K562 (cell line): ENCODE measurements around the gene DTNBP1. TPM values are rescaled to one million over a fixed set of nuclear protein-coding genes. Genes with fewer than 3 reads are reported as not detected.

Experiments
- ATAC-seq: fragments of 200-7000 bp; cut with Tn5 transposase; 3 replicates; pipeline ENCODE4 v1.9.1; 2020; ENCODE audit warnings: moderate library complexity
- BruUV-seq: library from RNA; stranded (reverse); fragments of 400-500 nt; replicated peaks from 2 replicates; lab custom pipeline; 2021; lab: Mats Ljungman, UMichigan
- CTCF ChIA-PET: fragments of 300-600 bp; formaldehyde crosslinking; extraction: SDS; loops from one replicate; lab custom pipeline; 2021; ENCODE audit warnings: low intra/inter-chr PET ratio; lab: Yijun Ruan, JAX
- POLR2A ChIA-PET: fragments of 300-600, 350-650 bp; sonication (Branson Sonifier 250); formaldehyde crosslinking; extraction: SDS; loops from one replicate; lab custom pipeline; 2021; ENCODE audit warnings: antibody characterized with exemption, inconsistent platforms; lab: Yijun Ruan, JAX
- DNase-seq, 4 experiments: peaks; one replicate each; pipeline versions ENCODE4 v3.0.0 to v3.0.0-alpha.2; 2011 to 2018; ENCODE audit warnings: low spot score in 3 of 4, mixed read lengths in 3 of 4; ENCODE audit errors: extremely low read depth in 1 of 4
- FAIRE-seq: peaks from 2 replicates; lab custom pipeline; 2011; peaks lifted over from hg19 to GRCh38; lab: Jason Lieb, UNC
- H2AFZ ChIP-seq: 2 replicates; pipeline ENCODE4 v1.6.0; 2011; ENCODE audit warnings: low read depth, low read length, control low read depth, inconsistent platforms
- H3K27ac ChIP-seq: fragments of 200-600 bp; 3 replicates; pipeline ENCODE4 v1.8.0; 2011; ENCODE audit warnings: low read depth, mild to moderate bottlenecking, control low read depth, inconsistent platforms, low read length, moderate library complexity, mixed read lengths; ENCODE audit errors: extremely low read depth
- H3K27me3 ChIP-seq, 2 experiments: fragments of 300-600 bp in 1 of 2; 2 replicates in 1 of 2; 3 replicates in 1 of 2; pipeline versions ENCODE4 v1.6.0 to v1.8.0; 2011; ENCODE audit warnings: inconsistent platforms in 2 of 2, low read length in 2 of 2, mild to moderate bottlenecking in 1 of 2, mixed read lengths in 1 of 2, moderate library complexity in 1 of 2; ENCODE audit not compliant: control insufficient read depth in 2 of 2, insufficient read depth in 2 of 2
- H3K36me3 ChIP-seq: fragments of 300-600 bp; 3 replicates; pipeline ENCODE4 v1.8.0; 2011; ENCODE audit warnings: mild to moderate bottlenecking, low read length, inconsistent platforms; ENCODE audit not compliant: control insufficient read depth, insufficient read depth
- H3K4me1 ChIP-seq, 2 experiments: fragments of 200-600 bp in 1 of 2; replicated peaks in 1 of 2; 2 replicates in 1 of 2; 3 replicates in 1 of 2; pipeline versions ENCODE4 v1.5.1 to v1.8.0; 2011; ENCODE audit warnings: inconsistent platforms in 2 of 2, low read length in 2 of 2, mild to moderate bottlenecking in 1 of 2, mixed read lengths in 1 of 2, moderate library complexity in 1 of 2; ENCODE audit not compliant: control insufficient read depth in 2 of 2, insufficient read depth in 2 of 2
- H3K4me2 ChIP-seq: 2 replicates; pipeline ENCODE4 v1.6.1; 2011; ENCODE audit warnings: low read length, control low read depth, inconsistent platforms, mixed read lengths; ENCODE audit not compliant: insufficient read depth
- H3K4me3 ChIP-seq: fragments of 200-600 bp; sonication (generic), shearing (Covaris generic); 2 replicates; pipeline ENCODE4 v1.5.1; 2016; ENCODE audit warnings: control low read depth, inconsistent platforms
- H3K79me2 ChIP-seq: fragments of 200-600 bp; 3 replicates; pipeline ENCODE4 v1.8.0; 2011; ENCODE audit warnings: low read length, inconsistent platforms; ENCODE audit not compliant: control insufficient read depth, insufficient read depth
- H3K9ac ChIP-seq, 2 experiments: 2 replicates each; pipeline versions ENCODE4 v1.6.0 to v1.6.1; 2011; ENCODE audit warnings: low read depth in 2 of 2, low read length in 2 of 2, control low read depth in 1 of 2, inconsistent platforms in 1 of 2, mild to moderate bottlenecking in 1 of 2, mixed read lengths in 1 of 2; ENCODE audit not compliant: insufficient read depth in 1 of 2
- H3K9me1 ChIP-seq: one replicate; pipeline ENCODE4 v1.6.0; 2011; ENCODE audit warnings: inconsistent platforms, mild to moderate bottlenecking, low read length, moderate library complexity; ENCODE audit not compliant: control insufficient read depth, insufficient read depth
- H3K9me3 ChIP-seq: replicated peaks from 2 replicates; pipeline ENCODE4 v1.5.1; 2011; ENCODE audit warnings: low read depth, low read length, inconsistent platforms; ENCODE audit not compliant: control insufficient read depth, insufficient read depth
- H4K20me1 ChIP-seq: replicated peaks from 2 replicates; pipeline ENCODE4 v1.6.1; 2011; ENCODE audit warnings: low read length, inconsistent platforms, mixed read lengths; ENCODE audit not compliant: control insufficient read depth, insufficient read depth
- E4F1 ChIP-seq: fragments of 250-450 bp; sonication (Bioruptor Pico); IDR thresholded peaks from 2 replicates; pipeline ENCODE4 v1.5.0; 2021; ENCODE audit warnings: mild to moderate bottlenecking, borderline replicate concordance
- ELF2 ChIP-seq: fragments of 250-450 bp; sonication (Bioruptor Pico); IDR thresholded peaks from 2 replicates; pipeline ENCODE4 v1.5.0; 2021; ENCODE audit warnings: mild to moderate bottlenecking
- GABPB1 ChIP-seq: sonication (generic); formaldehyde crosslinking; IDR thresholded peaks from 2 replicates; pipeline ENCODE4 v1.8.0; 2022; ENCODE audit warnings: mild to moderate bottlenecking, missing genetic modification reagents
- GATAD2A ChIP-seq: fragments of 450-650 bp; IDR thresholded peaks from 2 replicates; pipeline ENCODE4 v1.6.1; 2017
- ID3 ChIP-seq, 2 experiments: fragments of 250-450 bp in 1 of 2; fragments of 450-650 bp in 1 of 2; sonication (Bioruptor Pico) in 1 of 2; IDR thresholded peaks; 2 replicates each; pipeline versions ENCODE4 v1.6.1 to v1.8.0; 2016 to 2021; ENCODE audit warnings: mild to moderate bottlenecking in 2 of 2, moderate library complexity in 2 of 2, missing compliant biosample characterization in 1 of 2, missing genetic modification characterization in 1 of 2
- NEUROD1 ChIP-seq: fragments of 150-350 bp; IDR thresholded peaks from 2 replicates; pipeline ENCODE4 v1.6.1; 2014; ENCODE audit warnings: borderline replicate concordance, low read length, low read depth; ENCODE audit not compliant: partially characterized antibody
- PBX2 ChIP-seq, 2 experiments: IDR thresholded peaks in 1 of 2; conservative IDR thresholded peaks in 1 of 2; 2 replicates each; pipeline ENCODE4 v1.6.1; 2016; ENCODE audit warnings: low read depth in 2 of 2, mild to moderate bottlenecking in 1 of 2, missing compliant biosample characterization in 1 of 2, missing genetic modification characterization in 1 of 2, moderate library complexity in 1 of 2
- PHF20 ChIP-seq: fragments of 450-650 bp; IDR thresholded peaks from 2 replicates; pipeline ENCODE4 v1.6.1; 2018; ENCODE audit not compliant: partially characterized antibody
- POLR2B ChIP-seq: fragments of 450-650 bp; IDR thresholded peaks from 2 replicates; pipeline ENCODE4 v1.6.1; 2018; ENCODE audit warnings: low read depth; ENCODE audit not compliant: partially characterized antibody
- POLR2G ChIP-seq: fragments of 200-400 bp; formaldehyde crosslinking; IDR thresholded peaks from 2 replicates; pipeline ENCODE4 v1.6.1; 2017; ENCODE audit warnings: low read depth, mild to moderate bottlenecking, antibody characterized with exemption, low read length, moderate library complexity
- RHOXF2B ChIP-seq: fragments of 250-450 bp; sonication (Bioruptor Pico); conservative IDR thresholded peaks from 2 replicates; pipeline ENCODE4 v1.5.1; 2021
- SIX5 ChIP-seq, 2 experiments: IDR thresholded peaks; 2 replicates each; pipeline ENCODE4 v1.6.1; 2011; ENCODE audit warnings: low read length in 2 of 2, borderline replicate concordance in 1 of 2, low read depth in 1 of 2, mild to moderate bottlenecking in 1 of 2, moderate library complexity in 1 of 2; ENCODE audit not compliant: insufficient read depth in 1 of 2
- TBL1XR1 ChIP-seq, 2 experiments: IDR thresholded peaks; 2 replicates each; pipeline ENCODE4 v1.6.1; 2012; ENCODE audit warnings: improper control_type of control experiment in 2 of 2, low read length in 2 of 2, mild to moderate bottlenecking in 1 of 2
- TBP ChIP-seq: optimal IDR thresholded peaks from 2 replicates; pipeline ENCODE3; 2011; ENCODE audit warnings: low read depth, low read length, improper control_type of control experiment
- THAP7 ChIP-seq: fragments of 250-450 bp; sonication (Bioruptor Pico); IDR thresholded peaks from 2 replicates; pipeline ENCODE4 v1.5.0; 2021
- WHSC1 ChIP-seq: IDR thresholded peaks from one replicate; pipeline ENCODE4 v1.6.1; 2012; ENCODE audit warnings: low read length, control low read depth, inconsistent platforms
- WGBS: fragments of 100-300 bp; shearing (Covaris generic); methylation state at CpG from one replicate; pipeline ENCODE4 v1.1.6; 2016; ENCODE audit warnings: low coverage, mixed read lengths; ENCODE audit not compliant: insufficient coverage; ENCODE audit errors: missing lambda C conversion rate; 5-methylcytosine and 5-hydroxymethylcytosine counted together
- in situ Hi-C: fragments of 300-500 bp; cut with MboI; formaldehyde crosslinking; loops from 4 replicates; pipeline ENCODE4 v1.15.0; 2018; ENCODE audit warnings: inconsistent platforms, mixed read lengths
- intact Hi-C: fragments of 100-400 bp; cut with micrococcal nuclease; formaldehyde crosslinking; loops from 2 replicates; pipeline ENCODE4 v1.14.2; 2022
- polyA plus RNA-seq, 8 experiments: library from polyadenylated mRNA; depleted of rRNA in 4 of 8; stranded (reverse) in 5 of 8; unstranded in 3 of 8; fragments of >200 nt; fragmentation: Nextera tagmentation in 2 of 8; fragmentation: Illumina TruSeq in 1 of 8; extraction: Ambion mirVana in 2 of 8; extraction: Trizol in 1 of 8; gene quantifications; 2 replicates each; pipeline versions ENCODE4 v1.2.1 to v1.2.3, GENCODE V29; 2011 to 2014; ENCODE audit warnings: inconsistent platforms in 1 of 8, missing spikeins in 1 of 8
- total RNA-seq, 7 experiments: library from RNA; depleted of rRNA in 6 of 7; stranded (reverse); fragments of >200 nt in 6 of 7; fragmentation: Illumina TruSeq in 2 of 7; extraction: Trizol in 2 of 7; gene quantifications; 2 replicates each; pipeline versions ENCODE4 v1.2.1 to v1.2.3, GENCODE V29; 2011 to 2021; ENCODE audit warnings: low replicate concordance in 1 of 7

Gene DTNBP1
- total and polyA plus RNA-seq, 9 of the 15 experiments (the other 6 are each of a cell fraction or from before 2014, with no cell fraction given) = 16.7 to 54.5 (median 21.4) TPM

- Histone ChIP-seq H2AFZ (no peak overlapping the region), H3K27ac (peak overlapping the region; percentile 95; the same call in 1 of the 3 replicates), H3K9me1 (no peaks in the 10 kb centered on the region), H3K4me2 (no peak overlapping the region), H3K27me3 (no peaks in the 10 kb centered on the region), H3K9me3 (no peaks in the 10 kb centered on the region), H3K9ac (no peak overlapping the region), H3K4me3 (no peak overlapping the region), H3K79me2 (peaks cover 7% of the 10 kb centered on the region; the same call in 2 of the 3 replicates), H4K20me1 (no peaks in the 10 kb centered on the region), H3K36me3 (peaks cover 91% of the 10 kb centered on the region), H3K4me1 (peaks cover 23 to 30% of the 10 kb centered on the region in 2 experiments)
- CTCF ChIA-PET = no interaction called here
- in situ Hi-C loops = no loop called here
- ATAC-seq = no peak
- 90% methylated on average over 6 of the region's 6 CpGs for WGBS
- intact Hi-C loops = no loop called here
- no peak for FAIRE-seq
- POLR2A ChIA-PET = no interaction called here
- DNase-seq = no peak
- no TSS peak for BruUV-seq
- TF ChIP-seq SIX5 (IDR thresholded peaks at IDR 0.05; ENCODE audit: borderline replicate concordance in 1 of 2, insufficient read depth in 1 of 2, low read depth in 1 of 2, low read length in 2 of 2) (no peak), E4F1 (CRISPR knock-in tag) (no peak), POLR2B (no peak), THAP7 (CRISPR knock-in tag) (no peak), TBL1XR1 (IDR thresholded peaks at IDR 0.05; ENCODE audit: low read length in 2 of 2) (no peak), GABPB1 (CRISPR knock-in tag) (no peak), ELF2 (no peak), RHOXF2B (CRISPR knock-in tag) (no peak), GATAD2A (no peak), POLR2G (no peak), PBX2 (CRISPR knock-in tag; IDR thresholded peaks at IDR 0.05; ENCODE audit: low read depth) (no peak), PBX2 (tag; conservative IDR thresholded peaks at IDR 0.05; ENCODE audit: low read depth) (no peak), TBP (no peak), WHSC1 (no peak), ID3 (CRISPR knock-in tag; IDR thresholded peaks at IDR 0.05) (no peak), ID3 (tag; IDR thresholded peaks at IDR 0.05) (no peak), PHF20 (no peak), NEUROD1 (no peak)
Measured at GRCh38 chr6:15508441-15508871, 154.4 kb downstream of the DTNBP1 start.
